ENCODE results near the gene ATG4D. TPM values are rescaled to one million over a fixed set of nuclear protein-coding genes. Genes with fewer than 3 reads are reported as not detected.

The ATG4D gene
- polyA plus RNA-seq, 1 of the 3 experiments (the other 2 are of a cell fraction), result 22.6 TPM

GRCh38 chr19:10520652-10521318 lies 22.9 kb upstream of the ATG4D start (continued):
- TF ChIP-seq GABPA (IDR thresholded peaks at IDR 0.05; ENCODE audit: low read depth) (no peak), RFX5 (IDR thresholded peaks at IDR 0.05; ENCODE audit: low read length) (no peak), PBX3 (IDR thresholded peaks at IDR 0.05) (no peak), YY1 (IDR thresholded peaks at IDR 0.05; ENCODE audit: low read depth) (no peak)

GRCh38 chr19:10521461-10522171 lies 22.1 kb upstream of the ATG4D start:
- Histone ChIP-seq H3K27me3 (ENCODE audit: insufficient read depth) (no peaks in the 10 kb centered on the region; the same call in 1 of the 2 replicates), H3K9me2 (no peaks in the 10 kb centered on the region), H3K27ac (ENCODE audit: low read depth in 2 of 2, low read length in 1 of 2) (no peak overlapping the region), H3F3A (replicated peaks; ENCODE audit: insufficient read depth) (no peaks in the 10 kb centered on the region), H4K20me1 (ENCODE audit: insufficient read depth) (no peaks in the 10 kb centered on the region), H3K36me3 (replicated peaks in 1 of 2; ENCODE audit: control insufficient read depth in 1 of 2, insufficient read depth in 2 of 2, low read length in 1 of 2) (no peaks in the 10 kb centered on the region), H3K9ac (no peak overlapping the region), H3K4me1 (ENCODE audit: control insufficient read depth in 1 of 2, insufficient read depth in 2 of 2, low read depth in 1 of 2, low read length in 1 of 2) (no peaks in the 10 kb centered on the region; a peak in 1 of 4 replicates), H2AFZ (ENCODE audit: low read depth) (no peak overlapping the region), H3K4me3 (ENCODE audit: low read depth in 2 of 2, low read length in 1 of 2) (no peak overlapping the region), H3K9me3 (no peaks in the 10 kb centered on the region), H3K79me2 (ENCODE audit: insufficient read depth) (no peaks in the 10 kb centered on the region), H3K4me2 (no peak overlapping the region)
- ChIA-PET CTCF (interaction anchor here (0.9 to 1.6 kb wide), 4 partner anchors 16 to 59 kb away, joined by 3 to 4 read pairs (median 3); no protein-coding TSS in a partner anchor), POLR2A (no interaction called here)
- TF ChIP-seq SIN3A (IDR thresholded peaks at IDR 0.05; ENCODE audit: borderline replicate concordance, low read depth, low read length) (no peak), GATA2 (CRISPR knock-in tag; IDR thresholded peaks at IDR 0.05) (no peak), USF1 (IDR thresholded peaks at IDR 0.05; ENCODE audit: borderline replicate concordance, low read depth) (no peak), FOXJ3 (CRISPR knock-in tag; IDR thresholded peaks at IDR 0.05) (no peak), FOXM1 (IDR thresholded peaks at IDR 0.05; ENCODE audit: low read depth) (no peak), TEAD4 (IDR thresholded peaks at IDR 0.05; ENCODE audit: borderline replicate concordance, insufficient read depth) (no peak), IRF3 (IDR thresholded peaks at IDR 0.05; ENCODE audit: low read depth, low read length) (no peak), MXI1 (IDR thresholded peaks at IDR 0.05; ENCODE audit: low read depth, low read length) (no peak), EP300 (IDR thresholded peaks at IDR 0.05; ENCODE audit: borderline replicate concordance in 1 of 2, low read depth in 1 of 2, low read length in 1 of 2) (no peak)
- no peak for DNase-seq
- 68% methylated on average over 12 of the region's 13 CpGs for WGBS (ENCODE audit: low lambda C conversion rate)

Measured in SK-N-SH (cell line).